Measurements from ENCODE around the gene HPSE2.

The HPSE2 gene

DNA sequence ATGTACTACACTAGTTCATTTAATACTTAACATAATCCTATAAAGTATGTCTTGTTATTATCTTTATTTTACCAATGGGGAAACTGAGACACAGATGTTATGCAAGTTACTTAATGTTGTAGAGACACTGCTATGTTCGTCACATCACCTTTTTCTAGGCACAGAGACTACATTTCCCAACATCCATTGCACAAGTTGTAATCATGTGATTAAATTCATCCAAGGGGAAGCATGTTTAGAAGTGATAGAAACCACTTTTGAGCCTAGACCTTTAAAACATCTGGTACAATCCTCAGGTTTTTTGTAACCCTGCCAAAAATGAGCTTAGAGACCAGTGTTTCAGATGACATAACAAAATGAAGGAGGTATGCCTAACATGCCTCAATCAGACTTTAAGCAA, 402.1 kb downstream of the HPSE2 start:
- no peak for DNase-seq (ENCODE audit: low read depth)

DNA sequence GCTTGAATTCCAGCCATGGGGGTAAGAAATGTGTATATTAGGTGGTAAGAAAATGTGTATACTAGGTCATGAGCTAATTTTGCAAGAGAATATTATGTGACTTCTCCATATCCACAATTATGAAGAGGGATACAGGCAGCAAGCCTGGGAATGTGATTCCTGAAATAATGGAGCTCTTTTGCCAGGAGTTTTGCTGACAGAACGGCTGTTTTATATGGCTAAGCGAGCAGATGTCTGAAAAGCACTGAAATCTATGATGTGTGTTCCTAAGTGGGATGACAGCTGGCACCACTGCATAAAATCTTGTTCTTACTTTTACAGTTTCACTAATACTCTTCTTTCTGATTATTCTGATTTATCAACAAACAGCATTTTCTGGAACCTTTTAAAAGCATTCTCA, 402.9 kb downstream of the HPSE2 start:
- no peak for DNase-seq (ENCODE audit: low read depth)

DNA sequence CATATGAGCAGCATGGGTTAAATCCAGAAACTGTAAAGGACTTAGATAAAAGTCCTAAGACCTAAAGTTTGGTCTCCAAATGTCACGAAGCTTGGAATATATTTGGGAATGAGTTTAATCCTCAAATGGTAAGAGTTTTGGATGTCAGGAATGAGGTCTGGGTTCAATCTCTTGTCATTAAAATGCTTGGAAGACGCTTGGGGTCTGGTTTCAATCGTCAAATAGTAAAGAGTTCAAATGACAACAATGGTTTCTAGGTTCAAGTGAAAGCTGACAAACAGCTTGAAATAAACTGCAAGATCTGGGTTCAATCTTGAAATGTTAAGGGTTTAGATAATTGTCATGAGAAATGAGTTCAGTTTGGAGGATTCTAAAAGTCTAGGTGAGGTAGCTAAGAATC, 403.5 kb downstream of the HPSE2 start:
- DNase-seq (ENCODE audit: low read depth), result no peak

DNA sequence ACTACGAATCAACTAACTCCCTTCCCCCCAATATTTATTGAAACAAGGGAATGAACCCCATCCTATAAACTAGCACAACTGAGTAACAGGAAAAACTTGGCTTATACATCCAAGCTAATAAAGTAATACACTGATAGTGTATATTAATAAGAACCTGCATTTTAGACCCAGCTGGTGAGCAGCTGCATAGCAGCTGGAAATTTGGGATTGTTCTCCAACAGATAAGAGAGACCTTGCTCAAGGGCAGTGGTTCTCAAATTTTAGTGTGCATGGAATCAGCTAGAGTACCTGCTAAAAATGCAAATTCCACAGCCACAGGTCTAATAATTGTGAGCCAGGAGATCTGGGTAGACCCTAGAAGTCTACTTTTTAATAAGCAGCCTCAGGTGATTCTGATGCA, 404.3 kb downstream of the HPSE2 start:
- DNase-seq (ENCODE audit: low read depth), result no peak

DNA sequence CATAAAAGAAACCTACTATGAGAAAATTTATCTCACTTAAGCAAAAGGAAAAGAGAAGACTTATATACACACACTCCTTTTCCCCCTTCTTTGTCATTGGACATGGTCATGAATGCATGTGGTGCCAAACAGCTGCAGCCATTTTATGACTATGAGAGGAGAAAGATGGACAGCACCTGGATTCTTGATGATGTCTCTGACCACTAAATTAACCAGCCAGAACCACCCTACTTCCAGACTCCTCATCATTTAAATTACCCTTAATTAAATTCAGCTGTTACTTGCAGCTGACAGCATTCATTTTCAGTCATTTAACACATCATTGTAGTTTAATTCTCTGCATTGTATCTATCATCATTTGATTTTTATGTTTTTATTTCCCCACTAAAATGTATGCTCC, 409.9 kb downstream of the HPSE2 start:
- no peak for DNase-seq (ENCODE audit: low read depth)

DNA sequence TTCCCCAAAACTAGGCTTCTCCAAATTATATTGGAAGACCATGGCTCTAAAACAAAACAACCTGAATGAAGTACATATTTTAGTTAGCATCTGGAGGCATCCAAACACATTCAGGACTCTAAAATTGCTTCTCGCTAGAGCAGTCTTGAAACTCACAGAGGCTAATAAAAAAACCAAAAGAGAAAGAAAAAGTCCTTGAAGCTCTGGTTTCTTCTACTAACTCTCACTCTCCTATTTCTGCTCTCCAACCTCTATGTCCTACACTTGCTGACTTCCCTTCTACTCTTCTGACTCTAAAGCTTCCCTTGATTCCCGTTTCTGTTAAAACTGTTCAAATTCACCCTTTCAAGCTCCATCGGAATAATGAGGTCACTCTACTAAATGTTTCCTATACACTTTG, 418.3 kb downstream of the HPSE2 start:
- no peak for DNase-seq (ENCODE audit: low read depth)

DNA sequence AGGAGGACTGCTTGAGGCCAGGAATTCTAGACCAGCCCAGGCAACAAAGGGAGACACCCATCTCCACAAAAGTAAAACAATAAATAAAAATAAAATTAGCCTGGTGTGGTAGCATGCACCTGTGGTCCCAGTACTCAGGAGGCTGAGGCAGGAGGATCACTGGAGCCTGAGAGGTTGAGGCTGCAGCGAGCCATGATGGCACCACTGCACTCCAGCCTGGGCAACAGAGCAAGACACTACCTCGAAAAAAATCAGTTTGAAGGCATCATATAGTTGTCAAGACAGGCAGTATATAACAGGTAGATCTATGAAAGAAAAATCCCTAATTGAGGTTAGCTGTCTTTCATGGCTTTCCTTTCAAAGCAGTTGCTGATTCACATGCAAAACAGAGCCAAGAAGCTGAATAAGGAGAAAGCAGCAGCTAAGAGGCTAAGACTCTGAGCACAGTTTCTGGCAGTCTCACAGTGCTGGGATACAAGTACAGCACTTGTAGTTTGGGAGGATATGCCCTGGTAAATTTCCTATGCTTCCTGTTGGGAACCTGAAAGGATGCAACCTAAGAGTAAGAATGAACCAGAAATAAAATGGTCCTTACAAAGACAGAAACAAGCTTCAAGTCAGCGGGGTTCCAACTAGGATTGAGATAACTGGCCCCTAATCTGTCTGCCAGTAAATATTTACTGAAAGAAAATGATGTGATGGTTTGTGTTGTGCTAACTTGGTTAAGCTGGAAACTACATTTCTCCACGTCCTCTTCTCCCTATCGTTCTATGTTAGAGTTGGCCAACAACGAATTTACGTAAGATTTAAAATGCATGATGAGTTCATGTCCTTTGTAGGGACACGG, 420.4 kb downstream of the HPSE2 start:
- DNase-seq (ENCODE audit: low read depth), result no peak

DNA sequence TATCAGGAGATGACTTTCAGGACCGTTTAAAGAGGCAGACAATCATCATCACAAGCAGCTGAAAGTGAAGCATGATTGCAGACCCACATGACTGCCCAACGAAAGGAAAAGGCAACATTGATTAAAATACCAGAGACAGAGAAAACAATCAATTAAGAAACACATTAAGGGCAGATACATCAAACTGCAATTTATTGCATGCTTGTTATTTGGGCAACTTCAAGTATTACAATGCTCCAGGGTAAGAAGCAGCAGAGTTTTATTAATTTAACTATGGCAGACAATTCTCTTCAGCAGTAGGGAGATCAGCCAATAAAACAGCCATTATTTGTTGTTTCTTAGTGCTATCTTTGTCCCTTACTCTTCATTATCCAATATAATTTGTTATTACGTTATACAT, 421.2 kb downstream of the HPSE2 start:
- no peak for DNase-seq (ENCODE audit: low read depth)

DNA sequence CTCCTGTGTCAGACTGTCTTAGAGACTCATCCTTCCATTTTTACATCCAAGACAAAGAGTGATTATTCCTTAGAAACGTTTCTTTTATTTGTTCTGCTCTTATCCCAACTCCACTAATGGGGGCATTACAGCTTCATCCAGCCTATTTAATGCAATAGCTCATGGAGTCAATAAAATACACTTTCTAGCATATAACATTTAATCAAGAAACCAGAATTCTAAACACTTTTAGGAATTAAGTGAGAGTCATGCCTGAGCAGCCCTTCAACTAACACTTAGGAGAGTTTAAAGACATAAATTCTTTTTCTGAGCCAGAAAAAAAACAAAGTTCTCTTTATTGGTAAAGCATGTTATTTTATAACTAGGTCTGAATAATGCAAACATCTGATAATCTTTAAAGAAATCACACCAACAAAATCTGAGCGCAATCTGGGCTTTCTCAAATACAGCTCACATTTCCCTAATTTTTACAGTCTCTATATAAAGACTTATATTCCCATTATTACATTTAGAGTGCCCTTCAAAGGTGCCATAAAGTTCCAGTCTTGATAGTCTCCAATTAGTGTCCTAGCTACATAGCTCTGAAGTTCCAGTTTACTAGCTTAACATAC, 427.3 kb downstream of the HPSE2 start:
- DNase-seq (ENCODE audit: low read depth), result no peak

DNA sequence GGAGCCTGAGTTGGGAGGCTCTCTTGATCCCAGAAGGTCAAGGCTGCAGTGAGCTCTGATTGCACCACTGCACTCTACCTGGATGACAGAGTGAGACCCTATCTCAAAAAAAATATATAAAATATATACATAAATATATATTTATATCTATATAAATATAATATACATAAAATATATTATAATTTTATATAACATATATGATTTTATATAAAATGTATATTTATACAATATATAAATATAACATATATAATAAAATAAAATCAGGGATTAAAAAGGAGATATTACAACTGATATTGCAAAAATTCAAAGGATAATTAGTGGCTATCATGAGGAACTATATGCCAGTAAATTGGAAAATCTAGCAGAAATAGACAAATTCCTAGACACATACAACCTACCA, 435.4 kb downstream of the HPSE2 start:
- no peak for DNase-seq (ENCODE audit: low read depth)

DNA sequence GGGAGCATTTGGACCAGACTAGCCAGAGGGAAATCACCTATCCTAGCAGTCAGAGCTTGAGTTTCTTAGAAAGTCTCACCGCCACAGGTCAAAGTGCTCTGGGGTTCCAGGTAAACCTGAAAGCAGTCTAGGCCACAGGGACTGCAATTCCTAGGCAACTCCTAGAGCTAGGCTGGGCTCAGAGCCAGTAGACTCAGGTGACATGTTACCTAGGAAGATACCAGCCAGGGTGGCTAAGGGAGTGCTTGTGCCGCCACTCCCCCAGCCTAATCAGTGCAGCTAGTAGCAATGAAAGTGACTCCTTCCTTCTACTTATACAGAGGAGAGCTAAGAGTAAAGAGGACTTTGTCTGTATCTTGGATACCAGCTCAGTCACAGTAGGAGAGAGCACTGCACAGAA, 440.2 kb downstream of the HPSE2 start:
- DNase-seq (ENCODE audit: low read depth), result no peak

DNA sequence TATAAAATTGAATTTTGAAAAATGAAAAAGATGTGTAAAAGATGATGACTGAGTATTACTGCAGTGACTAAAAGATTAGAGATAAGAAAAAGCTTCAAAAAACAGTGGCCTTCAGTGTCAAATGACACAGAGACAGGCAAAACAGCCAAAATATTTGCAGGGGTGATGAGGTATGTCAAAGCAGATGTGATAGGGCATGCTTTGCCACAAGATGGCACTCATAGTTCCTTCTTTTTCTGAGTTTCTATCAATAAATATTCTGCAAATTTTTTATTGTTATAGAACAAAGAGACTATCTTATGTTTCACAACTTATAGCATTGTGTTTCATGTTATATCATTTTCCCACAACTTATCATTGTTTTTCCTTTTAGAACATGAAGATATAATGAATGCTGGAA, 444.8 kb downstream of the HPSE2 start:
- no peak for DNase-seq (ENCODE audit: low read depth)

DNA sequence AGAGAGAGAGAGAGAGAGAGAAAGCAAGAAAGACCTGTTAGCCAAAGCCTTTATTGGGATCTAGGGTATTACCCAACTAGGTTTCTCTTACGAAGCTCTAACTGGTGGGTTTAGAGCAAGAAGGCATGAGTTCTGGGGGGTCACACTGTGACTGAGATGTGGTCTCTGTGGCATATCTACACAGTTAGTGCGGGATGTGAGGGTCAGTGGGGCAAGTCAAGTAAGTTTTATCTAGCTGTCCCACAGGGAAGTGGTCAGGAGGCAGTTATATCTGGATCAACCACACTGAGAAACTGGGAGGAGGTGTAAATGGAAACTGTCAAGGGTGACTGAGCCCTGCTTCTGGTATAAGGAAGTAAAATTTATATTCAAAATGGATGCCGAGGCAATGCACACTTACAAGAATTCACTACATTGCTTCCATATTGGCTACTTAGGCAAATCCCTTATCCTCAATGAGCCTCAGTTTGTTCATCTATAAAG, 457.3 kb downstream of the HPSE2 start:
- DNase-seq (ENCODE audit: low read depth), result no peak

DNA sequence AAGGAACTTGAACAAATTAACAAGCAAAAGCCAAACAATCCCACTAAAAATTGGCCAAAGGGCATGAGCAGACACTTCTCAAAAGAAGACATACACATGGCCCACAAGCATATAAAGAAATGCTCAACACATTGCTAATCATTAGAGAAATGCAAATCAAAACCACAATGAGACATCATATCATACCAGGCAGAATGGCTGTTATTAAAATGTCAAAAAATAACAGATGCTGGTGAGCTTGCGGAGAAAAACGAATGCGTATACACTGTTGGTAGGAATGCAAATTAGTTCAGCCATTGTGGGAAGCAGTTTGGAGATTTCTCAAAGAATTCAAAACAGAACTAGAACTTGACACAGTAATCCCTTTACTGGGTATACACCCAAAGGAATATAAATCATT, 477.2 kb downstream of the HPSE2 start:
- no peak for DNase-seq (ENCODE audit: low read depth)

DNA sequence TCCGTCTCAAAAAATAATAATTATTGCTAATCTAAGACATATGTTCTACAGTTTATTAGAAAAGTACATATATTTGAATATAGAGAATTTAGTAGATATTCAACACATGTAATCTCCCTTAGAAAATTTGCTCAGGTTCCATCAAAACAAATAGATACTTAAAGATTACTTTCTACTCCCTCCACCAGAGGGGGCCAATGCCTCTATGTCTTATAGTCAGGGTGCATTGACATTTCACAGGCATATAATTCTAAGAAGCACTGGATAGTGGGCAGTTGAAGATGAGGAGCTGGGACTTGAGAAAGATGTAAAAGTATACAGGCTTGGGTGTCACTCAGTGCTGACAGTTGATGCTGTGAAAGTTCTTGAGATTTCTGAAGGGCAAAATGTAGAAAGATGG, 487.4 kb downstream of the HPSE2 start:
- no peak for DNase-seq (ENCODE audit: low read depth)

DNA sequence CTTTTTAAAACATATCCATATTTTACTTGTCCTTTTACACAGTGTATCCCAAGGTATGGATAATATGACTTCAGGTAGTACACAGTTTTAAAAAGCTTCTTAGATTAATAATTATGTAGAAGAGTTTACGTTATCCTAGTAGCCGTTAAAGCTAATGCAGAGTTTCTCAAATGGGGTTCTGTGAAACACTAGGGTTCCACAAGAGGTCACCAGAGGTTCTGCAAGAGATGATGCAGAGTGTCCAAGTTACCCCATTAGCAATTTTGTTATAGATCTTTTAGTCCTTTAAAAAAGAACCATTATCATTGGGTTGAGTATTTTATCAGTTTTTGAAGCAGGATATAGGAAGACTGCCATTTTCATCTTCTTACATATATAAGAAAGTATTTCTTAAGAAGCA, 490.0 kb downstream of the HPSE2 start:
- no peak for DNase-seq (ENCODE audit: low read depth)

DNA sequence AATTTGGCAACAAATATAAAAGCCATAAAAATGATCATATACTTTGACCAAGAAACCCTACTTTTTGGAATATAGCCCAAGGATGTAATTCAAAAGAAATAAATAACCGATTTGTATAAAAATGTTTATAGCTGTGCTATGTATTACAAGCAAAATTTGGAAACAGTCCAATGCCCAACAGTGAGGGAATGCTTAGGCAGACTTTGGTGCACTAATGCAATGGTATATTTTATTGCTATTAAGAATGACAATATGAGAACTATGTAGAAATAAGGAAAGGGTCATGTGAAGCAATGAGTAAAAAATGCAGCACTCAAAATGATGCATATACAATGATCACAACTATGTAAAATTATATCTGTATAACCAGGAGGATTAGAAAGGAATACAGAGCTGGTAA, 515.1 kb downstream of the HPSE2 start:
- DNase-seq (ENCODE audit: low read depth), result no peak

DNA sequence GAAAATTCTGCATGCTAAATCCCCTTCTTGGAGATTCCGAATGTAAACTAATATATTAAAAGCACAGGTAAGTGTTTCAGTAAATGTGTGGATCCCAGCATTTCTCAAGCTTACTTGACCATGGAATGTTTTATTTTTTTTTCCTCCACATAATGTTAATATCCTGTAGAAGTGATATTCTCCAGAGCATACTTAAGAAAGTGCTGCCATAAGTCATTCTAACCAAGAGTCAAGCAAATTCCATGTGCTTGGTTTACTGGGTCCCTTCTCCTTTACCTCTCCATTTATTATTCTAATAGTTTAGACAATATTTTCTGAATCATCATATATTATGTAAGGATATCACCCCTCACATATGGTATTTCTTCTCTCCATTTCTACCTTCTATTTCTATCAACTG, 522.1 kb downstream of the HPSE2 start:
- no peak for DNase-seq (ENCODE audit: low read depth)

DNA sequence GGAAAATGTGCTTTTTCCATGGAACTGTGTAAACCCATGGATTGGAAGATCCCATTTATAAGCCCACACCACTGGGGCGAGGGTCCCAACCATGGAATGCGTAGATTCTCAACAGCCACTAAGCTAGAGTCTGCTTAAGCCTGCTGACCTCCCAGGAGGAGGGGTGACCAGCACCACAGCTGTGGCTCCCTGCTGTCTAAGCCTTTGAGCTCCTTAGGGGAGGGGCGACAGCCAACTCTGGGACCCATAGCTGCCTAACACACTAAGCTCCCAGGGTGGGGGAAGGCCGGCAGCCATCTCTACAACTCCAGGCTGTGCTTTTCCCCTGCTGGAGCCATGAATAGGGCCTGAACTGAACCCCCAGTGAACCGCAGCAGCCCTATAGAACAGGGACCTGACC, 539.1 kb downstream of the HPSE2 start:
- no peak for DNase-seq (ENCODE audit: low read depth)

DNA sequence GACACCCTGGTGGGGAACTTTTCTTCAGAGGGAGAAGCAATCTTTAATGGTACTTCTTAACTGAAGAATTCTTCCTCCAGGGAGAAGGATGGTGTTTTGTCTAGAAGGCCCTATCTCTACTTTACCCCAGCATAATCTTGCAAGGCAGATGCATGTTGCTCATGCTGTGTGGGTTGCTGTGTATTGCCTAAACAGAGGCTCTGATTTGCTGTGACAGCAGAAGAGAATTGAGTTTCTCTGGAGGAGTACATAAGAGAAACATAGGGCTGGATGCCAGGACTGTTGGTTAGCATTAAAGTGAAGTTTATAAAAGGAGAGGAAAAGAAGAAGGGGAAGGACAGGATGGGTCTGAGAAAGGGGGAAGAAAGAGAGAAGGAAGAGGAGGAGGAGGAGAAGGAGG, 540.8 kb downstream of the HPSE2 start:
- DNase-seq (ENCODE audit: low read depth), result no peak

DNA sequence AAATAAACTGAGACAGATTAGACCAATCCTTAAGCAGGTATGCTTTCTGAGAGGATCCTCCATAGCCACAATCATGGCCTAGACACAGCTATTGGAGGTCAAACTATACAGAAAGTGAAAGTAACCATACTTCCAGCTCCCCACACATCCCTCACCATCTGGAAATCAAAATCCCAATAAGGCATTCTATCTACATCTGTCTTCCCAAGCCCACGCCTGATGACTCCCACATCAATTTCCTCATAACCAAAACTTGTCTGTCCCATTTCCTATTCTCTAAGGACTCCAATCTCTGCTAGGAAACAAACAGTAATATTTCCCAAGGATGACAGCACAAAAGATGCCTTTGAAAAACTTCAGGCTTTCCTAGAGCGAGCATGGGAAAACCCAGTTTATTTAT, 541.6 kb downstream of the HPSE2 start:
- no peak for DNase-seq (ENCODE audit: low read depth)

DNA sequence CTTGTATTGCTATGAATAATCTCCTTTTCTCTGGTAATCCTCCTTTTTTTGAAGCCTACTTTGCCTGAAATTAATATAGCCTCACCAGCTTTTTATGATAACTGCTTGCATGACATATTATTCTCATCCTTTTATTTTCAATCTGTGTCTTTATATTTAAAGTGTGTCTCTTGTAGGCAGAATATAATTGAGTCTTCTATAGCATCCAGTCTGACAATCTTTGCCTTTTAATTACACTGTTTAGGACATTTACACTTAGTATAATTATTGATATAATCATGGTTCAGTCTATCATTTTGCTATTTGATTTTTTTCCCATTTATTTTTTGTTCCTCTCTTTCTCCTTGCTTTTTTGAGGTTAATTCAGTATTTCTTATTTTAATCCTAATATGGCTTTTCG, 548.0 kb downstream of the HPSE2 start:
- DNase-seq (ENCODE audit: low read depth), result no peak

DNA sequence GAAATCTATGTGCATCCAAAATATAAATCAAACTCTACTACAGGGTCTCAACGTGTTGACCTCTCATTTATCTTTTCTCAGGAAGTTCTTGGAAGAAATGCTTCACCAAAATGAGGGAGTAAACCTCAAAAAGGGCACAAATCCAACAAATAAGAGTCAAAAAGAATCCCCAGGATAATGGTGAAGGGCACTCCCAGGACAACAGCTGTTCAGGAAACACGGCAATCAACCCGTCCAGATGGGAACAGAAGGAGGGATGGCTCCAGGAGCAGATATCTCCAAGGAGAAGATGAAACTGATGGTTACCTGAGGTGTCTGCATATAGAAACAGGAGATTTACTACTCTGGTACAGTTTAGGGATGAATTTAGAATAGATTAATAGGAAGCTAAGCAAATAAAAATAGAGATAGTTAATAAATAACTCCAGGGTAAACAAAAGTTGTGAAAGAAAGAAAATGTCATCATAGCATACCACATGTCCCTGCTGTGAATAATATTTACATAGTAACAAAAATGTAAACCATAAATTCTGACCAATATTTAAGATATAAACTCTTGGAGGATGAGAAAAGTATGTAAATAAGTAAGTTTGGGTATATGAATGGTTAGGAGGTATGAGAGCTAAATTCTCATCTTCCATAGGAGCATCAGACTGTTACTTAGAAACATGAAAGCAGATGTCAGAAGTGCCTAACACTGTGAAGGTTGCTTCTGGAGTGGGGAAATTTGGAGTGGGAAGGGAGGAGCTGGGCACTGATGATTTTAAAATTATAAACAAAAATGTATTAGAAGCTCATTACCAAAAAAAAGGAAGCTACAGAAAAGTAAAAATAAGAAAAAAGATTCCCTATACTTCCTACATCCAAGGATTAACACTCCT, 551.4 kb downstream of the HPSE2 start:
- DNase-seq (ENCODE audit: low read depth), result no peak
